LoVo (cell line): ENCODE measurements around the gene SMPDL3B.

Experiments used
- DNase-seq: peaks from one replicate; pipeline ENCODE4 v3.0.0-alpha.2; 2016; ENCODE audit warnings: low spot score

Gene SMPDL3B

DNA sequence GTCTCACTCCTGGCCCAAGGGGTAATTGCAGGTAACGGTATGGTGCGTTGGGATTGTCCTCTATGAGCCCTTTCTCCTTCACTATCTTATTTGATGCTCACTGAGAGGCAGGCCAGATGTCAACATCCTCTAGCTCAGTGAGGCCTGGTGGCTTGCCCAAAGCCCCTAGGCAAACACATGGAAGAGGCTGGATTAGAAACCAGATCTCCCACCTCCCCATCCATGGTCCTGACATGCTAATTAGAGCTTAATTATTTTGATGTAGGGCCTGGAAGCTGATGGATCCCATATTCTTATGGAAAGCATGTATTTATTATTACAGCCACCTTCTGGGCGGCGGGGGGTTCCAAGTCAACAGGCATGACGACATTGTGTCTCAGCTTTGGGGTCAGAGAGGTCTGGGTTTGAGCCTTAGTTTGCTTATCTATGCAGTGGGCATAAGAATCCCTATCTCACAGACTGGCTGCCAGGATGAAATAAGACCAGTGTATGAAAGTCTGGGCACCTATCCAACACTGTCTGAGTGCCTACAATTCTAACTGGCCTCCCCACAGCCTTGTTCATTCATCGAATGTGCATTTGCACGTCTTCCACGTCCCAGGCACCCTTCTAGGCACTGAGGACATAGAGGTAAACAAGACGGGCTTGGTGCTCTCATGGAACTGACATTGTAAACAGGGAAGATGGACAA lies 6.2 kb downstream of the SMPDL3B start:
- DNase-seq = no peak

DNA sequence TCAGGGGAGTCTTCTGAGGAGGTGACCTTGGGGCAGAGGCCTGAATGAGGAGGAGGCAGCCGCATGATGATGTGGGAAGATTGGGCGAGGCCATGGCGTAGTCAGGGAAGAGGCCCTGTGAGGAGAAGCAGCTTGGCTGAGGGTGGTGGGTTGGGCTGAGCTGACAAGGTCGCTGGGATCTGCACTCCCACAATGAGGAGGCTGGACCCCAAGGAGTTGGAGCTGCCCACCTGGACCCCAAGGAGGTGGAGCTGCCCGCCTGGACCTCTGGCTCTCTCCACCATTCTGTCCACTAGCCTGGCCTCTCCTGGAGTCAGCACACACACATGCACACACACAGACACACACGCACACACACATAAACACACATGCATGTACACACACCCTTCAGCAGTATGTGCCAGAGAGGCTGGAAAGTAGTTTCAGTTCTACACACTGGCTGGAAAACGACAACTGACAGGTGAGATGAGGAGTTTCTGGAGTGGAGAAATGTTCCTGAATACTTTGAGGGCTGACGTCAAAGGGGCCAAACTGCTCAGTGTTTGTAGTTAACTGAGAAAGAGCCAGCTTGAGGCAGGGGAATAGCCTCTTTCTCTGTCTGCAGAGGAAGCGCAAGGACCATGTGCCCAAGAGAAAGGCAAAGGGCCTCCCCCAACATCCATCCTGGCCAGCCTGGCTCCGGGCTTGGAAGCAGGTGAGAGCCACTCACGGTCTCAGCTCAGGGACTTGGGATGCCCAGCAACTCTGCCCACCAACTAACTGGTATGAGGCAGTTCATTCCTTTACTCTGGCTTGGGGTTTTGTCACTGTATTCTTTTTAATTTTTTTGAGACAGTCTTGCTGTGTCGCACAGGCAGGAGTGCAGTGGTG lies 7.1 kb downstream of the SMPDL3B start:
- no peak for DNase-seq

DNA sequence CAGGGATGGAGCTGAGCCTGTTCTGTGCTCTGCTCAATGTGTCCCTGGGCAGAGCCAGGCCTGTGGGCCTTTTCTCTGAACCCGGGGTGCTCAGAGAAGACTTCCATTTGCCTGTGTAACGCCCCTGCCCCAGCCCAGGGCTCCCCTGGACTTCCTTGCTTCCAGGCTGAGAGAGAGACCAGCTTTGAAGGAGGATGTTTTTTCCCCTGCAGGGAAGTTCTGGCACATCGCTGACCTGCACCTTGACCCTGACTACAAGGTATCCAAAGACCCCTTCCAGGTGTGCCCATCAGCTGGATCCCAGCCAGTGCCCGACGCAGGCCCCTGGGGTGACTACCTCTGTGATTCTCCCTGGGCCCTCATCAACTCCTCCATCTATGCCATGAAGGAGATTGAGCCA lies 10.2 kb downstream of the SMPDL3B start:
- no peak for DNase-seq

DNA sequence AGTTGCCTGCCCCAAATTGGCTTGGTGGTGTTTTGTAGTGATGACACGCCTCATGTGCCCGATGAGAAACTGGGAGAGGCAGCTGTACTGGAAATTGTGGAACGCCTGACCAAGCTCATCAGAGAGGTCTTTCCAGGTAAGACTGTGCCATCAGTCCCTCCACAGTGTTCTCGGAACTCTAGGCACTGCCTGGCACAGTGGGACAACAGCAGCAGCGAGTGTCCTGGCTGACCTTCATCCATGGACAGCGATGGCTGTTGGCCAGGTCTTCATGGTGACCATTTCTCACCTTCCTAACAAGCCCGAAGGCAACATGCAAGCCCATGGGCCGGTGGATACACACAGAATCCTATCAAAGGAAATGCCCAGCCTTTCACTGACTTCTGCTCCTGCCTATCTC lies 14.2 kb downstream of the SMPDL3B start:
- DNase-seq = no peak

DNA sequence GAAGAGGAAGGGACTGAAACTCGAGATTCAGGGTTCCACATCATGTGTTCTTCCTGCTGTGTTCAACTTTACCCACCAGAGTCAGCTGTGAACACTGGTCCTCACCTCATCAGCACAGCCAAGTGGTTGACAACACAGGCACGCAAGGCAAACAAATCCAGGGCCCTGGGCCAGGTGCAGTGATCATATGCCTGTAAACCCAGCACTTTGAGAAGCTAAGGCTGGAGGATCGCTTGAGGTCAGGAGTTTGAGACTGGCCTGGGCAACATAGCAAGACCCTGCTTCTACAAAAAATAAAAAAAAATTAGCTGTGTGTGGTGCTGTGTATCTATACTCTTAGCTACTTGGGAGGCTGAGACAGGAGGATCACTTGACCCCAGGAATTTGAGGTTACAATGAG lies 16.6 kb downstream of the SMPDL3B start:
- no peak for DNase-seq

DNA sequence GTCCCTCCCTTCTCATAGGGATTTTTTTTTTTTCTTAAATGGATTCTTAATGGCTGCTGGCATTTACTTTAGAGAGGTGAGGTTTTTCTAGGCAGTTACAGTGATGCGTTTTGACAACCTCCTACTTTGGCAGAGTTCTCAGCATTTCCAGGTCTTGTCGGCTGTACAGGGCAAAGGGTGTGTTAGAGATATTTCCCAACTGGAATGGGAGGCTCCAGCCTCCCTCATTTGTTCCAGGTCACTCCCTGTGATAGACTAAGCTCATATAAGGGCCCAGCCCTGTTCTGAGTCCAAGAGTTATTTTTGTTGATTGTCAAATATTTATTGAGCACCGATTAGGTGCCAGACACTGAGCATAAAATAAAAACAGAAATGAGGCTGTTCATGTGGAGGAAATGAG lies 17.3 kb downstream of the SMPDL3B start:
- no peak for DNase-seq

DNA sequence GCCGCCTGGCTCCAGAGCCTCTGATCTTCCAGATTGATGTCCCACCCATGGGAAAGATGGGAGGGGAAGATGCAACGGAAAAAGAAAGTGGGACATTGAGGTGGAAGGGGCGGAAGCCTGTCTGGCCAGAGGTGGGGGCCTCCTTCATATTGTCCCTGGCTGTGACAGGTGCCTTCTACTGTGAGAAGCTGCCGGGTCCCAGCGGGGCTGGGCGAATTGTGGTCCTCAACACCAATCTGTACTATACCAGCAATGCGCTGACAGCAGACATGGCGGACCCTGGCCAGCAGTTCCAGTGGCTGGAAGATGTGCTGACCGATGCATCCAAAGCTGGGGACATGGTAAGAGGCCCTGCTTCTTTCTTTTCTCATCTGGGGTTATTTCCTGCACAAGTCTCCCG lies 19.4 kb downstream of the SMPDL3B start:
- no peak for DNase-seq

DNA sequence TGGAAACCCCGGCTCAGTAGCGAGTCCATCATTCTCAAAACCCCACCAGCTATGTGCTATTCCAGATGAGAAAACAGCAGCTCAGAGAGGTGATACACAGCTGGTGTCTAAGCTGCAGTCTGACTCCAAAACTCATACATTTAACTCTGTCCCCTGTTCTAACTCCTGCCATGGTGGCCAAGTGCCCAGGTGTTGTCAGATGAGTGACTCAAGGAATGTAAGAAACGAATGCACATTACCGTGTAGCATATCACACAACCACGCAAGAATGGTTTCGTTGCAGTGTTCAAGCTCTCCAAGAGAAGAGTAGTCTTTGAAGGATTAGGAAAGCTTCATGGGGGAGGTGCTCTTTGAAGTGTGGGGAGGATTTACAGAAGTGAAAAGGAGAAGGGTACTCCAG lies 20.3 kb downstream of the SMPDL3B start:
- DNase-seq = no peak

DNA sequence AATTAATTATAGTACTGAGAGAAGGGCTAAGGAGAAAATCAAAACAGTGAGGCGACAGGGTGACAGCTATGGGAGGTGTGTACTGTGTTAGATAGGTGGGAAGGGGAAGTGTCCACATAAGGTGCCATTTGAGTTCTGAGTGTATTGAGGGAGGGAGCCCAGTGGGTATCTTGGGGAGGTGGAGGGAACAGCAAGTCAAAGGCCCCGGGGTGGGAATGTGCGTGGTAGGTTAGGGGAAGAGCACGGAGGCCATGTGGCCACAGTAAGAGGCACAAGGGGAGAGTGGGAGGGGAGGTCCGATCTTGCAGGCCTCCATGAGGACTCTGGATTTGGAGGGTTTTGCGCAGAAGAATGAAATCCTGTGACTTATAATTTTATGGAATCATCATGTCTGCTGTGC lies 22.0 kb downstream of the SMPDL3B start:
- no peak for DNase-seq

DNA sequence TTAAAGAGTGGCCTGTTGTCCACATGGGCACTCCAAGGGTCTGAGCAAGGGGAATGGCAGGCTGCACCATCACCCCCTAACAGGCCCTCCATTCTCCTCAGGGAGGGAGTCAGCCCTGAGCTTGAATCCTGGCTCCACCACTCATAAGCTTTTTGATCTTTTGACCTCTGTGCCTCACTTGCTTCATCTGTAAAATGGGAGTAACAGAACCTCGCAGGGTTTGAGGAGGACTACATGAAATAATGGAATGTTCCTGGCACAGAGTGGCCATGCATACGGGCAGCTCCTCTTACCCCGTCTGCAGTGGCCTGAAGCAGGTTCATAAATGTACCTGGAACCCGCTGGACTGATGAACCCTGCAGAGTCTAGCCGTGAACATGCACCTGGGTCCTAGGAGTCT lies 22.9 kb downstream of the SMPDL3B start:
- DNase-seq = no peak

DNA sequence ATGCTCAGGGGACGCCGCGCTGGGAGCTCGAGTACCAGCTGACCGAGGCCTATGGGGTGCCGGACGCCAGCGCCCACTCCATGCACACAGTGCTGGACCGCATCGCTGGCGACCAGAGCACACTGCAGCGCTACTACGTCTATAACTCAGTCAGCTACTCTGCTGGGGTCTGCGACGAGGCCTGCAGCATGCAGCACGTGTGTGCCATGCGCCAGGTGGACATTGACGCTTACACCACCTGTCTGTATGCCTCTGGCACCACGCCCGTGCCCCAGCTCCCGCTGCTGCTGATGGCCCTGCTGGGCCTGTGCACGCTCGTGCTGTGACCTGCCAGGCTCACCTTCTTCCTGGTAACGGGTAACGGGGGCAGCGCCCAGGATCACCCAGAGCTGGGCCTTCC lies 23.7 kb downstream of the SMPDL3B start:
- DNase-seq = no peak

DNA sequence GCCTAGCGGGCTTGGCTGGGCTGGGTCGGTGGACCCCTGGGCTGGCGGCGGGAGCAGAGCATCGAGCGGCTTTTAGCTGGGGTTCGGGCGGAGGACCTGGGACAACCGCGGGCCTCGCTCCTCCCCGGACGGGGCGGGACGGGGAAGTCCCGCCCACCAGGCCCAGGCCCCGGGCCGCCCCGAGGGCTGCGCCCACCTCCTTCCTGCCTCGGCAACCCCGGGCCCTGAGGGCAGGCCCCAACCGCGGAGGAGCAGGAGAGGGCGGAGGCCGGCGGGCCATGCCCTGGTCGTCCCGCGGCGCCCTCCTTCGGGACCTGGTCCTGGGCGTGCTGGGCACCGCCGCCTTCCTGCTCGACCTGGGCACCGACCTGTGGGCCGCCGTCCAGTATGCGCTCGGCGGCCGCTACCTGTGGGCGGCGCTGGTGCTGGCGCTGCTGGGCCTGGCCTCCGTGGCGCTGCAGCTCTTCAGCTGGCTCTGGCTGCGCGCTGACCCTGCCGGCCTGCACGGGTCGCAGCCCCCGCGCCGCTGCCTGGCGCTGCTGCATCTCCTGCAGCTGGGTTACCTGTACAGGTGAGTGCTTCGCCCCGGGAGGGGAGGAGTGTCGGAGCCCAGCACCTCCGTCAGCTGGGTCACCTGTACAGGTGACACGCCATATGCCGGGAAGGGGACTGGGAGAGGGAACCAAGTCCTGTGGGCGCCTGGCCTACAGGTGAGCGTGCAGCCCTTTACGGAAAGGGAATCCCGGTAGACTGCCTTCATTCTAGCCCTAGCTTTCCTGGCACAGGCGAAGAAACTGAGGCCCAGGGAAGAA lies 25.2 kb downstream of the SMPDL3B start, which contains the start of gene XKR8:
TSS of gene XKR8 (plus strand) at position 182 of the 812 bp plus-strand sequence. CDS start at position 279, 97 bp downstream.
- peak; percentile 86 for DNase-seq

DNA sequence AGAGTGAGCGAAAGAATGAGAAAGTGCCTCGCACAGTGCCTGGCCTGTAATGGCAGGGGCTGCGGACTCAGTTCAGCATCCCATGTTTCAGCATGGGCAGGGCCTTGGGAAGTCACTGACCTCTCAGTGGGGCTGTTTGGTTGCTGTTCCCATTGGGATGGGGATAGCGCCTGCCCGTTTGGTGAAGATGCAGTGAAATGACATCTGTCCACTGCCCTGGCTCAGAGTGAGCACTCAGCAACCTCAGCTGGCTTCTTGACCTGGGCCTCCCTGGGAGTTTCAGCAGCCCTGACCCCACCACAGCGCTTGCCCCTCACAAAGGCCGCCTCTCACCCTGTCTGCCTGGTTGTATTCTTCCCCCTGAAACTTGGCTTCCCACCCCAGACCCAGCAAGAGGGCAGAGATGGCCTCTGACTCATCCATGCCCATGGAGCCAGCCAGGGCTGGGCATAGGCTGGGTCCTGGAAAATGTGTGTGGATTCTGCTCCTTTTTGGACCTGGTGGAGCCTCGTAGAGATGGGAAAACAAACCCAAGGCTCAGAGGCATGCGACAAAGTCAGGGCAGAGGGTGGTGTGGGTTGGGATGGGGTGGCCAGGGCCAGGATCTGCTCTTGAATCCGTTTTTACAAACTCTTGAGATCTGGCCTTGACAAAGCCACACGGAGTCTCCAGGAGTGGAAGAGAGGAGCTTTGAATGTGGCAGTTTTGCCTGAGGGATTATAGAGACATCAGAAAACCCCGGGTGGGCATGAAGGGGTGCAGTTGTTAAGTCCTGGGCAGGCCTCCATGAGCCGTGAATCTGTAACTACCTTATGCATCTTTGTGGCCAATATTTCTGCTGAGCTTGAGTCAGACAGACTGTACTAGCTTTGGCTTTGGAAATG lies 26.2 kb downstream of the SMPDL3B start:
- DNase-seq = no peak

DNA sequence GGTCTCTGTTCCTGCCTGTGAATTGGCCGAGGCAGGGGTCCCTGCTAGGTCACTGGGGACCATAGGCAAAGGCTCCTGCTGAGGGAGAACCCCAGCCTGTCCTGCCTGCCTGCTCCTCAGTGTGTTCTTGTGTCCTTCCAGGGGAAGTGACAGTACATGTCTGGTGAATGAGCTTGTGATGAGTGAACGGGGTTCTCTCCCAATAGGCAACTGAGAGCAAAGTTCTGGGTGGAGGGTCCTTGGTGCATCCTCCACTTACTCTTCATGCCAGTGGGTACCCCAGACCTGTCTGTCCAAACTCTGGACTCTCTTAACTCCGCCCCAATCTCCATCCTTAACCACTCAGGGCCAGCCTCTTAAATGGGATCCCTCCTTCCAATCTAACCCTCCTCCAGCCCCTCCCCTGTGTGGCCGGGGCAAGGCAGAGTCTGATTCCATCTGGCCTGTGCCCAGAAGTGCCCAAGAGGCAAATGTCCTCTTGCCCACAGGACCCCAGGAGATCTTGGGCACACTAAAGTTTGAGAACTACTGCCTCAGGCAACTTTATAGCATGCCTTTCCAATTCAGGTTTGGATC lies 26.9 kb downstream of the SMPDL3B start:
- DNase-seq = no peak

DNA sequence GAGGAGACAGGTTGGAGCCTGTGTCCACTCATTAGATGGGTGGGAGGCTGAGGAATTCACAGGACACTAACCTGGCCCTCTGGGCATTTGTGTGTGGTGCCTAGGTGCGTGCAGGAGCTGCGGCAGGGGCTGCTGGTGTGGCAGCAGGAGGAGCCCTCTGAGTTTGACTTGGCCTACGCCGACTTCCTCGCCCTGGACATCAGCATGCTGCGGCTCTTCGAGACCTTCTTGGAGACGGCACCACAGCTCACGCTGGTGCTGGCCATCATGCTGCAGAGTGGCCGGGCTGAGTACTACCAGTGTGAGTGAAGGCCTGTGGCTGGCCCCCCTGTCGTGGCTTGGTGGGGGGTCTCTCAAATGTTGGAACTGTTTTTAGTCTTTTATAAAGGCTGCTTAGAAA lies 28.6 kb downstream of the SMPDL3B start:
- DNase-seq = no peak

DNA sequence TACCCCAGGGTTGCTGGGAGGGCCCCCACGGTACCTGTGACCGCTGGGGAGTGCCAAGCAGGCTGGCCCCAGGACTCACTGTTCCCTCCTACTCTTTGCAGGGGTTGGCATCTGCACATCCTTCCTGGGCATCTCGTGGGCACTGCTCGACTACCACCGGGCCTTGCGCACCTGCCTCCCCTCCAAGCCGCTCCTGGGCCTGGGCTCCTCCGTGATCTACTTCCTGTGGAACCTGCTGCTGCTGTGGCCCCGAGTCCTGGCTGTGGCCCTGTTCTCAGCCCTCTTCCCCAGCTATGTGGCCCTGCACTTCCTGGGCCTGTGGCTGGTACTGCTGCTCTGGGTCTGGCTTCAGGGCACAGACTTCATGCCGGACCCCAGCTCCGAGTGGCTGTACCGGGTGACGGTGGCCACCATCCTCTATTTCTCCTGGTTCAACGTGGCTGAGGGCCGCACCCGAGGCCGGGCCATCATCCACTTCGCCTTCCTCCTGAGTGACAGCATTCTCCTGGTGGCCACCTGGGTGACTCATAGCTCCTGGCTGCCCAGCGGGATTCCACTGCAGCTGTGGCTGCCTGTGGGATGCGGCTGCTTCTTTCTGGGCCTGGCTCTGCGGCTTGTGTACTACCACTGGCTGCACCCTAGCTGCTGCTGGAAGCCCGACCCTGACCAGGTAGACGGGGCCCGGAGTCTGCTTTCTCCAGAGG lies 31.8 kb downstream of the SMPDL3B start:
- DNase-seq = peak; percentile 23

DNA sequence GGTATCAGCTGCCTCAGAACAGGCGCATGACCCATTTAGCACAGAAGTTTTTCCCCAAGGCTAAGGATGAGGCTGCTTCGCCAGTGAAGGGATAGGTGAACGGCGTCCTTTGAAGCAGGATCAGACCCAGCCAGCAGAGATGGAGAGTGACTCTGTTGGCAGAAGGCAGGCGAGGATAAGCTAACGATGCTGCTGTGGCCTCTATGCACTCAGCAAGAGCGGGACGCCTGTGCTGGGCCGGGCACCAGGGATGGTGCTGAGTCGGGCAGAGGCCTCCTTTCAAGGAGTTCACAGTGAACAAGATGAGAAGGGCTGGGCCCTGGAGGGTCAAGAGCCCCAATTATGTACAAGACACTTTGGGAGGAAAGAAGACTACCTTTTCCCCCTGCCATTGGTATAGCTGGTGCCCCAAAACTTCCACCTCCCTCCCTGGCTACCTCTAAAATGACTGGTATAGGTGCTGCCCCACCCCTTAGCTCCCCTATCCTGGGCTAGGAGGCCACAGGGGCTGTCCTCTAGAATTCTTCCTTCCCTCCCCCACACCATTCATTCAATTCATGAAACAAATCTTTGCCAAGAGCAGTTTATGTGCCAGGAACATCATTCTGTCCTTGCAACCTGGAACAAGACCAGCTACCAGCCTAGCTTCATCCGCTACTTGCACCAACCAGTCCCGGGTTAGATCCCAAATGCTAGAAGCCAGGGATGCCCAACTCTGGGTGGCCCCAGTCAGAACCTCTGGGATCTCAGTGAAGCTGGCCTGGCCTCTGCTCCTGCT lies 32.5 kb downstream of the SMPDL3B start:
- no peak for DNase-seq

DNA sequence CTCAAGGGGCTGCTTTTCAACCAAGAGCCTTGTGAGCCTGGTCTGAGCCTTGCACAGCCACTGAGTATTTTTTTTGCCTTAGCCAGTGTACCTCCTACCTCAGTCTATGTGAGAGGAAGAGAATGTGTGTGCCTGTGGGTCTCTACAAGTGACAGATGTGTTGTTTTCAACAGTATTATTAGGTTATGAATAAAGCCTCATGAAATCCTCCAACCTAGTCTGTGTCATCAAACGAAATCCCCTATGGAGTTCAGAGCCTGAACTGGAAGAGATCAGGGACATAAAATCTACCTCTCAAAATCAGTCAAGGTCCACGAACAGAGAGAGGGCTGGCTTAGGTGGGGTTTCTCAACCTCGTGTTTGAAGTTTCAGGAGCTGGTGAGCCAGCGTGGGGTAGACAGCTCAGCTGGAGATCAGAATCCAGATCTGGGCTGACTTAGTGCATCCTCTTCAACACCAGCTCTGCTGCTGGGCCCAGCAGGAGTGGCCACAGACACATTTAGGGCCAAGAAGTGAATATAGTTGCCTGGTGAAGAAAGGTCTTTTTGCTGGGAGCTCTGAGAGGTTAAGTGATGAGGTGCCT lies 33.2 kb downstream of the SMPDL3B start:
- no peak for DNase-seq

DNA sequence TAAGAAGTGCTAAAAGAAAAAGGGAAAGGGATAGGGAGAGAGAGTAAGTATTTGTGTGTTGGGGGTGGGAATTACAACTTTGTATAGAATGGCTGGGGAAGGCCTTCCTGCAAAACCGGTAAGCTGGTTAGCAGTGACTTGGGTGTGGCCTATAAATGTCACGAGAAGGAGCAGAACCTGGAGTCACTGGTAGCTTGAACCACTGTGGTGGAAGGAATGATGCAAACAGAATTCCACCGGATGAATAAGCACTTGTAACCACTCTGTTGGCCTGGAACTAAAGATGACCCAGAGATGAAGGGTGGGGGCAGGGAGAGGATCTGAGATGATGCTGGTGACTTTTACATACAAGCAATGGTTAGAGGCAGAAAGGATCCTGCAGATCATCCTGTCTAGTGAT lies 33.9 kb downstream of the SMPDL3B start:
- peak; percentile 28 for DNase-seq
